ENCODE results near the gene GPR160.
"Not testable (repeated sequence)": the region's sequence is repeated elsewhere in the genome, so short reads cannot be mapped to it uniquely, and the experiment has no call there.

Gene GPR160

DNA sequence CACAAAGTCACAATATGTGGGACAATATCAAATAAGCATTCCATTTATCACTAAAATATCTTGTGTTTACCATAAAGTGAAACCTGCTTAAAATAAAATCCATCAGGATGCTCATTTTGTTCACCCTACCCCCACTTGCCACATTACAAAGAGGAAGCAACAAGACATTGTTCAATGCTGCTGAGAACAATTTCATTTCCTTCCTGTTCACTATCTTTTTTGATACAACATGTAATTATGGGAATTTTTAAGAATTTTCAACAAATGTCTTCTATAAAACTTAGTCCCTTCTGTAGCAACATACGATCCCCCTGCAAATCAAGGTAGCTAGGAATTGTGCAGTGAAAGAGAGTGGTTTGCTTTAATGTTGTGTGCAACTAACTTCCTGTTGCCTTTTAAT is 34.9 kb upstream of the GPR160 start:
- no peak overlapping the region for H3K27ac ChIP-seq (ENCODE audit: insufficient read depth, low read length, poor library complexity, severe bottlenecking)
- H3K36me3 ChIP-seq (ENCODE audit: control insufficient read depth, insufficient read depth, low read length), result no peaks in the 10 kb centered on the region
- peaks cover 8% of the 10 kb centered on the region for H3K4me1 ChIP-seq (ENCODE audit: control insufficient read depth, insufficient read depth, low read length, poor library complexity, severe bottlenecking)
- no peak overlapping the region for H3K4me3 ChIP-seq (ENCODE audit: insufficient read depth, low read depth, low read length, poor library complexity, severe bottlenecking)
- no peaks in the 10 kb centered on the region for H3K27me3 ChIP-seq (replicated peaks; ENCODE audit: control insufficient read depth, insufficient read depth, low read length, poor library complexity, severe bottlenecking)
- H3K9me3 ChIP-seq (ENCODE audit: control insufficient read depth, low read length), result no peaks in the 10 kb centered on the region
- no peak for DNase-seq

DNA sequence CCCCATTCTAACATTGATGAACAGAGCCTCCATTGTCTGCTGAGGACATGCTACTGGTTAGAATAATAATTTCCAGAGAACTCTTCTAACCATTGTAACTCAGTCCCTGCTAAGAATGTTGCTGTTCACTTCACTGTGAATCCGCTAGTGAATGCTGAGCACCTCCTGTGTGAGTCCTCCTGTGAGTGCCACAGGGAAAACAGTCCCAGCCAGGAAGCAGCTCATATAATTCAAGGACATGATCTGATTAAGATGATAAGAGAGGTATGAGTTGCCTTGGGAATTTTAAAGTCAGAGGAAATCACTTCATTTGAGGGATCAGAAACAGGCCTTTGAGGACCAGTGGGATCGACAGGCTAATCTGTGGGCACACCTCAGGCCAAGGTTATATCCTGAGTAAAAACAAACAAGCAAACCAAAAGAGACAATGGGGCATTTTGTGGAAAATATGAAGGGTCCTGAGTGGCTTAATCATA is 33.9 kb upstream of the GPR160 start:
- Histone ChIP-seq H3K27ac (ENCODE audit: insufficient read depth, low read length, poor library complexity, severe bottlenecking) (no peak overlapping the region), H3K4me1 (ENCODE audit: control insufficient read depth, insufficient read depth, low read length, poor library complexity, severe bottlenecking) (peaks cover 8% of the 10 kb centered on the region), H3K9me3 (ENCODE audit: control insufficient read depth, low read length) (no peaks in the 10 kb centered on the region), H3K27me3 (replicated peaks; ENCODE audit: control insufficient read depth, insufficient read depth, low read length, poor library complexity, severe bottlenecking) (no peaks in the 10 kb centered on the region), H3K36me3 (ENCODE audit: control insufficient read depth, insufficient read depth, low read length) (no peaks in the 10 kb centered on the region), H3K4me3 (ENCODE audit: insufficient read depth, low read depth, low read length, poor library complexity, severe bottlenecking) (no peak overlapping the region)
- no peak for DNase-seq

DNA sequence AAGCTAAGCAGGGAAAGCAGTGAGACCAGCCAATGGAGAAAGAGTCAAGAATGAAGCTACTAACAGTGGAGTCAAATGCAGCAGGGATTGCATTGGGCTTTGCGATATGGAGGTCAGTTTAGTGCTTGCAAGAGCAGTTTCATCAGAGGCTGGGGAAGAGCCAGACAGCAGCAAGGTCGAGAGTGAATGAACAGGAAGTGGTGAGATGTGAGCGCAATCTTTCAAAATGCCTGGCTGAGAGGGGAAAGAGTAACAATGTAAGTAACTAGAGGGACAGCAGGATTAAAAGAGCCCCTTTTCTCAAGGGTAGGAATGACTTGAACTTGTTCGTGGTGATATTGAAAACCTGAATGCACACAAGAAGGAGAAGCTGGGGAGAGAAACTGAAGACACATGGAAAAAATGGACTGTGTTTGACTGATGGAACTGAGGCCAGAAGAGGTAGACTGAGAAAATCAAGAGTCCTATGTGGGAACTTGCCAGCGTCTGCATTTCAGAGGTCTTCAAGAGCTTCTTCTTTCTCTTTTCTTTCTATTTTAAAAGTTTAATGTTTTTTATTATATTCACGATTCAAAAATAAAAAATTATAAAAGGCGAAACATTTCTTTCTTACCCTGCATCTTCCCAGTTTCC is 30.6 kb upstream of the GPR160 start:
- no peaks in the 10 kb centered on the region for H3K27me3 ChIP-seq (replicated peaks; ENCODE audit: control insufficient read depth, insufficient read depth, low read length, poor library complexity, severe bottlenecking)
- no peaks in the 10 kb centered on the region for H3K9me3 ChIP-seq (ENCODE audit: control insufficient read depth, low read length)
- H3K4me1 ChIP-seq (ENCODE audit: control insufficient read depth, insufficient read depth, low read length, poor library complexity, severe bottlenecking), result peaks cover 8% of the 10 kb centered on the region
- H3K36me3 ChIP-seq (ENCODE audit: control insufficient read depth, insufficient read depth, low read length), result no peaks in the 10 kb centered on the region
- H3K4me3 ChIP-seq (ENCODE audit: insufficient read depth, low read depth, low read length, poor library complexity, severe bottlenecking), result no peak overlapping the region
- no peak overlapping the region for H3K27ac ChIP-seq (ENCODE audit: insufficient read depth, low read length, poor library complexity, severe bottlenecking)
- no peak for DNase-seq

GRCh38 chr3:170010498-170010897 is 27.3 kb upstream of the GPR160 start:
- no peak overlapping the region for H3K4me3 ChIP-seq (ENCODE audit: insufficient read depth, low read depth, low read length, poor library complexity, severe bottlenecking)
- no peak for DNase-seq
- H3K27me3 ChIP-seq (replicated peaks; ENCODE audit: control insufficient read depth, insufficient read depth, low read length, poor library complexity, severe bottlenecking), result no peaks in the 10 kb centered on the region
- peaks cover 8% of the 10 kb centered on the region for H3K4me1 ChIP-seq (ENCODE audit: control insufficient read depth, insufficient read depth, low read length, poor library complexity, severe bottlenecking)
- H3K36me3 ChIP-seq (ENCODE audit: control insufficient read depth, insufficient read depth, low read length), result no peaks in the 10 kb centered on the region
- H3K9me3 ChIP-seq (ENCODE audit: control insufficient read depth, low read length), result no peaks in the 10 kb centered on the region
- H3K27ac ChIP-seq (ENCODE audit: insufficient read depth, low read length, poor library complexity, severe bottlenecking), result no peak overlapping the region

- Histone ChIP-seq H3K4me3 (ENCODE audit: insufficient read depth, low read depth, low read length, poor library complexity, severe bottlenecking) (no peak overlapping the region), H3K4me1 (ENCODE audit: control insufficient read depth, insufficient read depth, low read length, poor library complexity, severe bottlenecking) (no peaks in the 10 kb centered on the region), H3K27me3 (replicated peaks; ENCODE audit: control insufficient read depth, insufficient read depth, low read length, poor library complexity, severe bottlenecking) (no peaks in the 10 kb centered on the region), H3K36me3 (ENCODE audit: control insufficient read depth, insufficient read depth, low read length) (no peaks in the 10 kb centered on the region), H3K27ac (ENCODE audit: insufficient read depth, low read length, poor library complexity, severe bottlenecking) (no peak overlapping the region), H3K9me3 (ENCODE audit: control insufficient read depth, low read length) (no peaks in the 10 kb centered on the region)
- no peak for DNase-seq
Observed at GRCh38 chr3:170012683-170013400, 25.0 kb upstream of the GPR160 start.

DNA sequence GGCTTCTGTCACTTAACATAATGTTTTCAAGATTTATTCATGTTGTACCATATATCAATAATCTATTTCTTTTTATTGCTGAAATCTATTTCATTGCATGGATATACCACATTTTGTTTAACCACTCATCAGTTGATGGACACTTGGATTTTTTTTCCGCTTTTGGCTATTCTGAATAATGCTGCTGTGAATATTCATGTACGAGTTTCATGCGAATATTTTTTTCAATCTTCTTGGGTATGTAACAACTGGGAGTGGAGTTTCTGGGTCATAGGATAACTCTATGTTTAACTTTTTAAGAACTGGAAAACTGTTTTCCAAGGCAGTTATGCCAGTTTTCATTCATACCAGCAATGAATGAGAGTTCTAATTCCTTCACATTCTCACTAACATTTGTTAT is 21.7 kb upstream of the GPR160 start:
- no peak for DNase-seq
- no peaks in the 10 kb centered on the region for H3K9me3 ChIP-seq (ENCODE audit: control insufficient read depth, low read length)
- no peaks in the 10 kb centered on the region for H3K4me1 ChIP-seq (ENCODE audit: control insufficient read depth, insufficient read depth, low read length, poor library complexity, severe bottlenecking)
- H3K27ac ChIP-seq (ENCODE audit: insufficient read depth, low read length, poor library complexity, severe bottlenecking), result no peak overlapping the region
- H3K4me3 ChIP-seq (ENCODE audit: insufficient read depth, low read depth, low read length, poor library complexity, severe bottlenecking), result no peak overlapping the region
- H3K27me3 ChIP-seq (replicated peaks; ENCODE audit: control insufficient read depth, insufficient read depth, low read length, poor library complexity, severe bottlenecking), result no peaks in the 10 kb centered on the region
- no peaks in the 10 kb centered on the region for H3K36me3 ChIP-seq (ENCODE audit: control insufficient read depth, insufficient read depth, low read length)

- not testable (repeated sequence) for H3K4me1 ChIP-seq (ENCODE audit: control insufficient read depth, insufficient read depth, low read length, poor library complexity, severe bottlenecking); H3K9me3 ChIP-seq (ENCODE audit: control insufficient read depth, low read length); H3K27ac ChIP-seq (ENCODE audit: insufficient read depth, low read length, poor library complexity, severe bottlenecking); H3K4me3 ChIP-seq (ENCODE audit: insufficient read depth, low read depth, low read length, poor library complexity, severe bottlenecking); H3K36me3 ChIP-seq (ENCODE audit: control insufficient read depth, insufficient read depth, low read length); DNase-seq; H3K27me3 ChIP-seq (replicated peaks; ENCODE audit: control insufficient read depth, insufficient read depth, low read length, poor library complexity, severe bottlenecking)
Observed at GRCh38 chr3:170019306-170019705, 18.5 kb upstream of the GPR160 start.

- H3K36me3 ChIP-seq (ENCODE audit: control insufficient read depth, insufficient read depth, low read length), result no peaks in the 10 kb centered on the region
- no peak for DNase-seq
Observed at GRCh38 chr3:170021083-170021482, 16.7 kb upstream of the GPR160 start.

GRCh38 chr3:170022336-170022735 is 15.5 kb upstream of the GPR160 start:
- DNase-seq, result no peak
- Histone ChIP-seq H3K27ac (ENCODE audit: insufficient read depth, low read length, poor library complexity, severe bottlenecking) (no peak overlapping the region), H3K4me3 (ENCODE audit: insufficient read depth, low read depth, low read length, poor library complexity, severe bottlenecking) (no peak overlapping the region), H3K4me1 (ENCODE audit: control insufficient read depth, insufficient read depth, low read length, poor library complexity, severe bottlenecking) (peaks cover 3% of the 10 kb centered on the region), H3K27me3 (replicated peaks; ENCODE audit: control insufficient read depth, insufficient read depth, low read length, poor library complexity, severe bottlenecking) (no peaks in the 10 kb centered on the region), H3K9me3 (ENCODE audit: control insufficient read depth, low read length) (no peaks in the 10 kb centered on the region), H3K36me3 (ENCODE audit: control insufficient read depth, insufficient read depth, low read length) (no peaks in the 10 kb centered on the region)

More at GRCh38 chr3:170021083-170021482, 16.7 kb upstream of the GPR160 start:
- Histone ChIP-seq H3K4me3 (ENCODE audit: insufficient read depth, low read depth, low read length, poor library complexity, severe bottlenecking) (no peak overlapping the region), H3K4me1 (ENCODE audit: control insufficient read depth, insufficient read depth, low read length, poor library complexity, severe bottlenecking) (no peaks in the 10 kb centered on the region), H3K27ac (ENCODE audit: insufficient read depth, low read length, poor library complexity, severe bottlenecking) (no peak overlapping the region), H3K9me3 (ENCODE audit: control insufficient read depth, low read length) (no peaks in the 10 kb centered on the region), H3K27me3 (replicated peaks; ENCODE audit: control insufficient read depth, insufficient read depth, low read length, poor library complexity, severe bottlenecking) (no peaks in the 10 kb centered on the region)

DNA sequence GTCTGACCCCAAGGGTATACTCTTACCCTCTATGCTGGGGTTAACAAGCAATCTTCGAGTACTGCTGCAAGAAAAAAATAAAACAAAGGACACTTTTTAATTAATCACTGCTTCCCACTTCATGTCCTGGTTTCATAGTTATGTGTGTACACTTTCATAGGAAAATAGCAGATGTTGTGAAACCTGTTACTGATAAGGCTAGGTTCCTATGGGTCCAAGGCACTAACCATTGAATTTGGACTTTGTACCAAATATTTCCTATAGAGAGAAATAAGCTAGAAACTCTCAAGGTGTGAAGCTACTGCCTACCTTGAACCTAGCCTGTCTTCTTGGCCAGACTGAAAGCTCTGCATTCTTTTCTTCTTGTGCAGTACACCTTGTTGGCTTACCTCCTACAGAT is 14.6 kb upstream of the GPR160 start:
- H3K27me3 ChIP-seq (replicated peaks; ENCODE audit: control insufficient read depth, insufficient read depth, low read length, poor library complexity, severe bottlenecking), result no peaks in the 10 kb centered on the region
- H3K4me1 ChIP-seq (ENCODE audit: control insufficient read depth, insufficient read depth, low read length, poor library complexity, severe bottlenecking), result peaks cover 8% of the 10 kb centered on the region
- H3K27ac ChIP-seq (ENCODE audit: insufficient read depth, low read length, poor library complexity, severe bottlenecking), result no peak overlapping the region
- H3K4me3 ChIP-seq (ENCODE audit: insufficient read depth, low read depth, low read length, poor library complexity, severe bottlenecking), result no peak overlapping the region
- no peak for DNase-seq
- H3K36me3 ChIP-seq (ENCODE audit: control insufficient read depth, insufficient read depth, low read length), result no peaks in the 10 kb centered on the region
- no peaks in the 10 kb centered on the region for H3K9me3 ChIP-seq (ENCODE audit: control insufficient read depth, low read length)

Measured in effector memory CD4-positive, alpha-beta T cell (primary cell).